SK-N-SH treated with all-trans-retinoic acid at 6 μM for 48 hours (cell line): ENCODE measurements around the gene PYGL.

ENCODE experiments used
- ATAC-seq: fragments of 200-7000 bp; cut with Tn5 transposase; 3 replicates; pipeline ENCODE4 v1.9.1; 2020; ENCODE audit warnings: mild to moderate bottlenecking, moderate library complexity
- ARNTL ChIP-seq: fragments of 450-650 bp; formaldehyde crosslinking; IDR thresholded peaks from 2 replicates; pipeline ENCODE4 v1.5.0; 2020; ENCODE audit warnings: low read depth, mild to moderate bottlenecking, moderate library complexity, borderline replicate concordance
- BACH2 ChIP-seq: fragments of 250-450 bp; sonication (Bioruptor Pico); IDR thresholded peaks from 2 replicates; pipeline ENCODE4 v1.9.0; 2021; ENCODE audit warnings: mild to moderate bottlenecking, borderline replicate concordance
- CREB5 ChIP-seq: fragments of 250-450 bp; sonication (Bioruptor Pico); IDR thresholded peaks from 2 replicates; pipeline ENCODE4 v1.5.1; 2020; ENCODE audit warnings: low read depth, mild to moderate bottlenecking, moderate library complexity
- CSDC2 ChIP-seq: fragments of 250-450 bp; sonication (Bioruptor Pico); IDR thresholded peaks from 2 replicates; pipeline ENCODE4 v1.5.0; 2020; ENCODE audit warnings: mild to moderate bottlenecking, moderate library complexity
- CSRNP3 ChIP-seq: fragments of 250-450 bp; sonication (Bioruptor Pico); IDR thresholded peaks from 2 replicates; pipeline ENCODE4 v1.5.1; 2021; ENCODE audit warnings: mild to moderate bottlenecking, moderate library complexity
- ESRRG ChIP-seq: fragments of 250-450 bp; sonication (Bioruptor Pico); IDR thresholded peaks from 2 replicates; pipeline ENCODE4 v1.6.1; 2021; ENCODE audit warnings: mild to moderate bottlenecking
- GLIS3 ChIP-seq: fragments of 250-450 bp; sonication (Bioruptor Pico); IDR thresholded peaks from 2 replicates; pipeline ENCODE4 v1.5.0; 2020; ENCODE audit warnings: mild to moderate bottlenecking, moderate library complexity
- ISL1 ChIP-seq: fragments of 250-450 bp; sonication (Bioruptor Pico); IDR thresholded peaks from 2 replicates; pipeline ENCODE4 v2.1.2; 2022; ENCODE audit warnings: mild to moderate bottlenecking, moderate library complexity
- OSR1 ChIP-seq: fragments of 250-450 bp; sonication (Bioruptor Pico); IDR thresholded peaks from 2 replicates; pipeline ENCODE4 v1.8.0; 2022; ENCODE audit warnings: moderate library complexity, mild to moderate bottlenecking, inconsistent platforms
- POU6F1 ChIP-seq: fragments of 250-450 bp; sonication (Bioruptor Pico); IDR thresholded peaks from 2 replicates; pipeline ENCODE4 v1.8.0; 2021; ENCODE audit warnings: low read depth, mild to moderate bottlenecking, moderate library complexity, borderline replicate concordance
- PPARA ChIP-seq: fragments of 250-450 bp; sonication (Bioruptor Pico); IDR thresholded peaks from 2 replicates; pipeline ENCODE4 v1.5.0; 2020; ENCODE audit warnings: mild to moderate bottlenecking, borderline replicate concordance
- RARB ChIP-seq: fragments of 250-450 bp; sonication (Bioruptor Pico); IDR thresholded peaks from 2 replicates; pipeline ENCODE4 v1.8.0; 2021; ENCODE audit warnings: mild to moderate bottlenecking, moderate library complexity
- SNAI2 ChIP-seq: fragments of 250-450 bp; sonication (Bioruptor Pico); IDR thresholded peaks from 2 replicates; pipeline ENCODE4 v1.5.0; 2020; ENCODE audit warnings: mild to moderate bottlenecking, moderate library complexity
- TCF4 ChIP-seq: fragments of 250-450 bp; sonication (Bioruptor Pico); IDR thresholded peaks from 2 replicates; pipeline ENCODE4 v1.8.0; 2021; ENCODE audit warnings: mild to moderate bottlenecking, moderate library complexity, borderline replicate concordance
- TOX ChIP-seq: fragments of 250-450 bp; sonication (Bioruptor Pico); IDR thresholded peaks from 2 replicates; pipeline ENCODE4 v1.8.0; 2021; ENCODE audit warnings: mild to moderate bottlenecking, moderate library complexity, borderline replicate concordance
- TSHZ2 ChIP-seq: fragments of 250-450 bp; sonication (Bioruptor Pico); IDR thresholded peaks from 2 replicates; pipeline ENCODE4 v1.5.0; 2020; ENCODE audit warnings: mild to moderate bottlenecking, moderate library complexity
- ZC3H10 ChIP-seq: fragments of 250-450 bp; sonication (Bioruptor Pico); IDR thresholded peaks from 2 replicates; pipeline ENCODE4 v1.5.1; 2021; ENCODE audit warnings: mild to moderate bottlenecking, moderate library complexity
- ZFP3 ChIP-seq: fragments of 250-450 bp; sonication (Bioruptor Pico); IDR thresholded peaks from 2 replicates; pipeline ENCODE4 v1.5.0; 2020; ENCODE audit warnings: mild to moderate bottlenecking, moderate library complexity
- ZFP30 ChIP-seq: fragments of 450-650 bp; formaldehyde crosslinking; IDR thresholded peaks from 2 replicates; pipeline ENCODE4 v1.5.0; 2022; ENCODE audit warnings: mild to moderate bottlenecking, moderate library complexity
- ZNF565 ChIP-seq: fragments of 450-650 bp; formaldehyde crosslinking; conservative IDR thresholded peaks from 2 replicates; pipeline ENCODE4 v1.5.0; 2020; ENCODE audit warnings: low read depth, mild to moderate bottlenecking, moderate library complexity
- ZNF70 ChIP-seq: fragments of 450-650 bp; formaldehyde crosslinking; IDR thresholded peaks from 2 replicates; pipeline ENCODE4 v1.5.0; 2020; ENCODE audit warnings: mild to moderate bottlenecking, moderate library complexity

The PYGL gene

GRCh38 chr14:50967790-50968189 lies 23.5 kb upstream of the PYGL start:
- no peak for TF ChIP-seq TOX
- no peak for TF ChIP-seq ISL1
- TF ChIP-seq ZNF565 (CRISPR knock-in tag), result no peak
- TF ChIP-seq TCF4, result no peak
- TF ChIP-seq SNAI2 (CRISPR knock-in tag), result no peak
- TF ChIP-seq BACH2, result no peak
- TF ChIP-seq ARNTL (CRISPR knock-in tag), result no peak
- no peak for TF ChIP-seq ZNF70 (CRISPR knock-in tag)
- no peak for TF ChIP-seq RARB
- TF ChIP-seq CREB5, result no peak
- TF ChIP-seq ZC3H10 (CRISPR knock-in tag), result no peak
- TF ChIP-seq CSDC2 (CRISPR knock-in tag), result no peak
- TF ChIP-seq ZFP30 (CRISPR knock-in tag), result no peak
- no peak for TF ChIP-seq GLIS3 (CRISPR knock-in tag)
- TF ChIP-seq ZFP3, result no peak
- TF ChIP-seq PPARA (CRISPR knock-in tag), result no peak
- TF ChIP-seq POU6F1 (CRISPR knock-in tag), result no peak
- no peak for TF ChIP-seq CSRNP3 (CRISPR knock-in tag)
- no peak for TF ChIP-seq ESRRG (CRISPR knock-in tag)
- no peak for ATAC-seq

- TF ChIP-seq SNAI2 (CRISPR knock-in tag), result no peak
- TF ChIP-seq ESRRG (CRISPR knock-in tag), result no peak
- no peak for TF ChIP-seq RARB
- TF ChIP-seq ZFP30 (CRISPR knock-in tag), result no peak
- no peak for TF ChIP-seq ZNF565 (CRISPR knock-in tag)
- TF ChIP-seq OSR1, result no peak
- TF ChIP-seq TSHZ2, result no peak
- ATAC-seq, result no peak
These were observed 22.8 kb upstream of the PYGL start for GRCh38 chr14:50967103-50967502.

- no peak for TF ChIP-seq CSDC2 (CRISPR knock-in tag)
- TF ChIP-seq ZC3H10 (CRISPR knock-in tag), result 0 out of 2 replicates have a peak, but pooled peaks have one; percentile 21
- TF ChIP-seq POU6F1 (CRISPR knock-in tag), result no peak
- no peak for TF ChIP-seq ZFP3
- no peak for TF ChIP-seq RARB
- peak; percentile 59 for TF ChIP-seq ISL1
- ATAC-seq, result peak; percentile 21
These were observed 20.6 kb upstream of the PYGL start for GRCh38 chr14:50964683-50965390.
